ENCODE data around the gene NFE2L3.
"Not testable (repeated sequence)": the region's sequence is repeated elsewhere in the genome, so short reads cannot be mapped to it uniquely, and the experiment has no call there.

Gene NFE2L3

GRCh38 chr7:26122745-26123144 lies 29.3 kb upstream of the NFE2L3 start:
- Histone ChIP-seq H2AFZ (ENCODE audit: low read depth, low read length) (no peak overlapping the region), H3K9me3 (ENCODE audit: insufficient read depth, low read length) (no peaks in the 10 kb centered on the region), H3K4me2 (ENCODE audit: low read length) (peak overlapping the region; percentile 50), H3K4me3 (ENCODE audit: low read length) (no peak overlapping the region), H3K9ac (ENCODE audit: low read length) (no peak overlapping the region), H3K79me2 (ENCODE audit: low read length) (no peaks in the 10 kb centered on the region), H3K27ac (ENCODE audit: low read length) (peak overlapping the region; percentile 32; the same call in 1 of the 2 replicates), H3K27me3 (ENCODE audit: low read depth, low read length) (no peaks in the 10 kb centered on the region), H4K20me1 (ENCODE audit: insufficient read depth, low read length) (no peaks in the 10 kb centered on the region), H3K4me1 (ENCODE audit: low read length) (peaks cover 33% of the 10 kb centered on the region), H3K36me3 (replicated peaks; ENCODE audit: low read depth, low read length) (no peaks in the 10 kb centered on the region)
- TF ChIP-seq, protein P1, sequence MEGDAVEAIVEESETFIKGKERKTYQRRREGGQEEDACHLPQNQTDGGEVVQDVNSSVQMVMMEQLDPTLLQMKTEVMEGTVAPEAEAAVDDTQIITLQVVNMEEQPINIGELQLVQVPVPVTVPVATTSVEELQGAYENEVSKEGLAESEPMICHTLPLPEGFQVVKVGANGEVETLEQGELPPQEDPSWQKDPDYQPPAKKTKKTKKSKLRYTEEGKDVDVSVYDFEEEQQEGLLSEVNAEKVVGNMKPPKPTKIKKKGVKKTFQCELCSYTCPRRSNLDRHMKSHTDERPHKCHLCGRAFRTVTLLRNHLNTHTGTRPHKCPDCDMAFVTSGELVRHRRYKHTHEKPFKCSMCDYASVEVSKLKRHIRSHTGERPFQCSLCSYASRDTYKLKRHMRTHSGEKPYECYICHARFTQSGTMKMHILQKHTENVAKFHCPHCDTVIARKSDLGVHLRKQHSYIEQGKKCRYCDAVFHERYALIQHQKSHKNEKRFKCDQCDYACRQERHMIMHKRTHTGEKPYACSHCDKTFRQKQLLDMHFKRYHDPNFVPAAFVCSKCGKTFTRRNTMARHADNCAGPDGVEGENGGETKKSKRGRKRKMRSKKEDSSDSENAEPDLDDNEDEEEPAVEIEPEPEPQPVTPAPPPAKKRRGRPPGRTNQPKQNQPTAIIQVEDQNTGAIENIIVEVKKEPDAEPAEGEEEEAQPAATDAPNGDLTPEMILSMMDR (IDR thresholded peaks at IDR 0.05; ENCODE audit: low read depth, low read length), result no peak

DNA sequence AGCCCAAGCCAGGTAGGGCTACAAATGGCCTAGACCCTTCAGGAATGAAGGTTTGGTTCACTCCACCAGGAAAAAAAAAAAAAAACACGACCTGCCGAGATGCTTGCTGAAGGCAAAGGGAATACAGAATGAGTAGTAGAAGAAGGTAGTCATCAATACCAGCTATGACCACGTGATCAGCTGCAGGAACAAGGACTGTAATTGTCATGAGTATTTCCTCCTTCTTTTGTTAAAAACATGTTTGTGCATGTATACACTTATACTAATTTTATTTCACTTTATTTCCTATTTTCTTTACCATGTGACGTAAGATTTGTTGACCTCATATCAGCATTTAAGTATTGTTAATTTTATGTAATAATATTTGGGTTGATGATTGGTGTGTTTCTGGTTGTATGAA lies 27.2 kb upstream of the NFE2L3 start:
- H3K4me2 ChIP-seq (ENCODE audit: low read length); H3K9me3 ChIP-seq (ENCODE audit: insufficient read depth, low read length); H2AFZ ChIP-seq (ENCODE audit: low read depth, low read length); H3K36me3 ChIP-seq (replicated peaks; ENCODE audit: low read depth, low read length); H4K20me1 ChIP-seq (ENCODE audit: insufficient read depth, low read length); H3K9ac ChIP-seq (ENCODE audit: low read length); H3K79me2 ChIP-seq (ENCODE audit: low read length); H3K27me3 ChIP-seq (ENCODE audit: low read depth, low read length); H3K27ac ChIP-seq (ENCODE audit: low read length); H3K4me3 ChIP-seq (ENCODE audit: low read length): not testable (repeated sequence)
- H3K4me1 ChIP-seq (ENCODE audit: low read length), result peaks cover 39% of the 10 kb centered on the region

DNA sequence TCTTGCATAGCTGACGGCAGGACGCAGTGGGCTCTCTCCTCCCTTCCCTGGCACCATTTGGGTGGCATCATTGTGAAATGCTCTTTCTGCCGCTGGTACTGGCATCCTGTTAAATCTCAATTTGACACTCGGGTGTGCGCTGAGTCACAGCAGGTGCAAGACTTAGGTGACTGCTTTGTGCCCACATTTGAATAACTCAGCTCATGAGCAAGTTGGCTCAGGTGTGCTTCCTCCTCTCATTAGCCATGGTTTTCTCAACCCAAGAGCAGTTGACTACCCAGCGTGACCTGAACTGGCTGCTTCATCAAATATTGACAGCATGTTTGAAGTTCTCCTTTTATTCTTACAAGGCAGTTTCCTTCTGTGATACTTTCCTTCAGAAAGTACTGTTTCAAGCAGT lies 24.6 kb upstream of the NFE2L3 start:
- no peaks in the 10 kb centered on the region for H3K27me3 ChIP-seq (ENCODE audit: low read depth, low read length)
- H3K36me3 ChIP-seq (replicated peaks; ENCODE audit: low read depth, low read length), result no peaks in the 10 kb centered on the region
- peak overlapping the region; percentile 46 for H3K4me3 ChIP-seq (ENCODE audit: low read length)
- H3K27ac ChIP-seq (ENCODE audit: low read length), result peak overlapping the region; percentile 54
- TF ChIP-seq, protein P1 (IDR thresholded peaks at IDR 0.05; ENCODE audit: low read depth, low read length), result no peak
- TF ChIP-seq EZH2phosphoT487 (IDR thresholded peaks at IDR 0.05; ENCODE audit: low read depth), result no peak
- no peak overlapping the region for H2AFZ ChIP-seq (ENCODE audit: low read depth, low read length)
- no peaks in the 10 kb centered on the region for H4K20me1 ChIP-seq (ENCODE audit: insufficient read depth, low read length)
- no peak overlapping the region for H3K9ac ChIP-seq (ENCODE audit: low read length)
- H3K4me2 ChIP-seq (ENCODE audit: low read length), result peak overlapping the region; percentile 75
- H3K79me2 ChIP-seq (ENCODE audit: low read length), result no peaks in the 10 kb centered on the region
- peaks cover 37% of the 10 kb centered on the region for H3K4me1 ChIP-seq (ENCODE audit: low read length)
- no peaks in the 10 kb centered on the region for H3K9me3 ChIP-seq (ENCODE audit: insufficient read depth, low read length)

- Histone ChIP-seq H3K4me2 (ENCODE audit: low read length) (no peak overlapping the region), H3K27me3 (ENCODE audit: low read depth, low read length) (no peaks in the 10 kb centered on the region), H3K79me2 (ENCODE audit: low read length) (no peaks in the 10 kb centered on the region), H3K4me3 (ENCODE audit: low read length) (no peak overlapping the region), H3K27ac (ENCODE audit: low read length) (no peak overlapping the region), H3K36me3 (replicated peaks; ENCODE audit: low read depth, low read length) (no peaks in the 10 kb centered on the region), H4K20me1 (ENCODE audit: insufficient read depth, low read length) (no peaks in the 10 kb centered on the region), H3K9me3 (ENCODE audit: insufficient read depth, low read length) (no peaks in the 10 kb centered on the region), H3K4me1 (ENCODE audit: low read length) (peaks cover 22% of the 10 kb centered on the region), H3K9ac (ENCODE audit: low read length) (no peak overlapping the region), H2AFZ (ENCODE audit: low read depth, low read length) (no peak overlapping the region)
- TF ChIP-seq, protein P1 (IDR thresholded peaks at IDR 0.05; ENCODE audit: low read depth, low read length), result no peak
- TF ChIP-seq EZH2phosphoT487 (IDR thresholded peaks at IDR 0.05; ENCODE audit: low read depth), result no peak
Measured at GRCh38 chr7:26131056-26131589, 20.9 kb upstream of the NFE2L3 start.

GRCh38 chr7:26135076-26135475 lies 16.9 kb upstream of the NFE2L3 start:
- Histone ChIP-seq H3K4me1 (ENCODE audit: low read length) (no peaks in the 10 kb centered on the region), H3K9me3 (ENCODE audit: insufficient read depth, low read length) (no peaks in the 10 kb centered on the region), H3K79me2 (ENCODE audit: low read length) (no peaks in the 10 kb centered on the region), H3K27ac (ENCODE audit: low read length) (no peak overlapping the region), H3K36me3 (replicated peaks; ENCODE audit: low read depth, low read length) (no peaks in the 10 kb centered on the region), H3K4me3 (ENCODE audit: low read length) (no peak overlapping the region), H4K20me1 (ENCODE audit: insufficient read depth, low read length) (no peaks in the 10 kb centered on the region), H3K4me2 (ENCODE audit: low read length) (no peak overlapping the region), H2AFZ (ENCODE audit: low read depth, low read length) (no peak overlapping the region), H3K9ac (ENCODE audit: low read length) (no peak overlapping the region), H3K27me3 (ENCODE audit: low read depth, low read length) (no peaks in the 10 kb centered on the region)
- TF ChIP-seq, protein P1 (IDR thresholded peaks at IDR 0.05; ENCODE audit: low read depth, low read length), result no peak
- no peak for TF ChIP-seq EZH2phosphoT487 (IDR thresholded peaks at IDR 0.05; ENCODE audit: low read depth)

All from OCI-LY3 (cell line).